SHP77 (cell line): ENCODE data around the gene AGBL1.

ENCODE experiments used
- DNase-seq, 2 experiments: peaks; one replicate each; lab custom pipeline; 2025; lab: John Stamatoyannopoulos, UW

AGBL1 gene

GRCh38 chr15:86714241-86714640 lies 634.6 kb downstream of the AGBL1 start:
- DNase-seq, result no peak

GRCh38 chr15:86725628-86726027 lies 646.0 kb downstream of the AGBL1 start:
- no peak for DNase-seq

DNA sequence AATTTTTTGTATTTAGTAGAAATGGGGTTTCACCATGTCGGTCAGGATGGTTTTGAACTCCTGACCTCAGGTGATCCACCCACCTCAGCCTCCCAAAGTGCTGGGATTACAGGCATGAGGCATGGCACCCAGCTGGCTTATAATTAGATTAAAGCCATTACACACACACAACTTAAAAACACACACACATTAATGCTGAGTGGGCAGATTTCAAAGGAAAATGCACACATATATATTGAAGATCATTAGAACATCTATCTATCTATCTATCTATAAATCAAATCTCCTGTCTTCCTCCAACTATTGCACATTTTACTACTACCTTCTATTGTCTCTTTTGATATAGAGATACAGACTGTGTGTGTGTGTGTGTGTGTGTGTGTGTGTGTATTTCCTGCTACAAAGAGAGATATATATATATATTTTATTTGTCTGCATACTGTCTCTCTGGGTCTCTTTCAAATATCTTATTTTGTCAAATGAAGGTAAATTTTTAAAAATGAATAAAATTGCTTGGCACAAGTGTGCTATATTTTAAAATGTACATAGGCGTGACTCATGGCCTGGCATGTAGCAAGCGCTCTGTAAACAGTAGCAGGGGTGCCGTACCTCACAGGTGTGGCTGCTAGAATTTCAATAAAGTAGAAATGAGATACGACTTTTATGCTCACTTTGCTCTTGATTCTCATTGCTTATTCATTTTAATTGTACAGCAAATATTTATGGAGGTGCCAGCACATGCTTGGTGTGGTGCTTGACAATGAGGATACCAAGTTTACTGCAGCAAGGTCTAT lies 655.8 kb downstream of the AGBL1 start:
- peak in 1 of 2 experiments; percentile 2 for DNase-seq

DNA sequence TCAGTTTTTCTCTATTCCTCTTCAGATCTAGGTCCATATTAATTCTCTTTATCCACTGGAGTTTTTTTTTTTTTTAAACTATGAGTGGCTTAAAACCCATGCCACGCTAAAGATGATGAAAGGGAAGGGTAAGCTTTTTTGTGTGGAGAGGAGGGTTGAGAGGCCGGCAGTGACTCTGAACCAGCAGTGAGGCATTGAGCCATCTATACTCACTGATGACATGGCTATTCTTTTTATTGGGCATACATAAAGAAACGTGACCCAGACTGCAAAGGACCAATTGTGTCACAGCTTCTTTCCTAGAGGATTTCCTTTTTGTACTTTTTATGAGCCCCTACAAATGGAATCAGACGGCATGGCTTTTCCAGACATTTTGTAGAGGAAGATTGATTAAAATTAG lies 662.2 kb downstream of the AGBL1 start:
- DNase-seq, result no peak

DNA sequence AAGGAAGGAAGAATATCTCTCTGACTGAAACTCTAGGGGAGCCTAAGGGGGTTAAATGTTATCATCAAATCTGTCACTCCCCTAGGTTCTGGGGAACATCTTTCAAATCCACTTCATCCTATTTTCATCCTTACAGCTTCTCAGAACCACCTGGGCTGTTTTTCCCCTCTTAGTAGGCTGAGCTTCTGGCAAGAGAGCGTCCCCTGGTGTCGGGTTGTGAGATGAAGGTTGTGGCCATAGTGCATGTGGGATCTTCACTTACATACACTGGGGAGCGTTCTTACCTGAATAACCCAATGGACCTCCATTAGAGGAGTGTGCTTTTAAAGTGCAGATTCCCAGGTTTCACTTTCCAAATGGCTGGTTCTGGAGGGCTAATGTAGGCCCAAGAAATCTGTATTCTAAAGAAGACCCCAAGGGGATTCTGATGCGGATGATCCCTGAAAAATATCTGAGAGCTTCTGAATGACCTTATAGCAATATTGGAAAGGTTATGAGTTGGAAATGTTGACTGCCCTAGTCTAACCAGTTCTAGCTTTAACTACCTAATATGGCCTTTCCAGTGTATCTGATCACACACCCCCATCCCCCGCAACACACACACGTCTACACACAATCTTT lies 663.7 kb downstream of the AGBL1 start:
- peak; percentile 50 to 58 for DNase-seq

DNA sequence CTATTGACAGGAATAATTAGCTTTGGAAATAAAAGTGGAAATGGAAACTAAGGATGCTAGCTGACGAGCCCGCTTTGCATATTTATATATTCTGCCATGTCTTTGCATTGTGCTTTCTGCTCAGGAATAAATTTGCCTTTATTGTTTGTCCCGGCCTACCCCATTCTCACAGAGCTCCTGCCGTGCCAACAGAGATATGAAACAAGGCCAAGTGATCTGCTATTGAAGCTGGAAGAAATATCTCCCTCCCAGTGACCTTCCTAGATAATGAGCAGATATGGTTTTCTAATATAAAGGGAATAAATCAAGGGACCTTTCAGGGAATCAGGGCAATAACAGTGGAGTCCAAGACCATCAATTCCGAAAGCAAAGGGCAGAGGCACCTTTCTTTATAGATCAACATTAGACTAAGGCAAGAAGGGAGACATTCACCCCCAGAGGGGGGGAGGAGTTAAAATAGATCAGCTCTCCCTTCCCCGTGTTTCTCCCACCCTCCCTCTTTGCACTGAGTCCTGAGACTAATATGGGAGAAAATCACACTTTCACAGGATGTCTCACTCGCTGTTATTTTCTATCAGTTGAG lies 664.6 kb downstream of the AGBL1 start:
- no peak for DNase-seq

GRCh38 chr15:86751116-86751515 lies 671.4 kb downstream of the AGBL1 start:
- DNase-seq, result no peak

GRCh38 chr15:86754846-86755245 lies 675.2 kb downstream of the AGBL1 start:
- DNase-seq, result no peak

- no peak for DNase-seq
Observed at GRCh38 chr15:86756688-86757087, 677.0 kb downstream of the AGBL1 start.

DNA sequence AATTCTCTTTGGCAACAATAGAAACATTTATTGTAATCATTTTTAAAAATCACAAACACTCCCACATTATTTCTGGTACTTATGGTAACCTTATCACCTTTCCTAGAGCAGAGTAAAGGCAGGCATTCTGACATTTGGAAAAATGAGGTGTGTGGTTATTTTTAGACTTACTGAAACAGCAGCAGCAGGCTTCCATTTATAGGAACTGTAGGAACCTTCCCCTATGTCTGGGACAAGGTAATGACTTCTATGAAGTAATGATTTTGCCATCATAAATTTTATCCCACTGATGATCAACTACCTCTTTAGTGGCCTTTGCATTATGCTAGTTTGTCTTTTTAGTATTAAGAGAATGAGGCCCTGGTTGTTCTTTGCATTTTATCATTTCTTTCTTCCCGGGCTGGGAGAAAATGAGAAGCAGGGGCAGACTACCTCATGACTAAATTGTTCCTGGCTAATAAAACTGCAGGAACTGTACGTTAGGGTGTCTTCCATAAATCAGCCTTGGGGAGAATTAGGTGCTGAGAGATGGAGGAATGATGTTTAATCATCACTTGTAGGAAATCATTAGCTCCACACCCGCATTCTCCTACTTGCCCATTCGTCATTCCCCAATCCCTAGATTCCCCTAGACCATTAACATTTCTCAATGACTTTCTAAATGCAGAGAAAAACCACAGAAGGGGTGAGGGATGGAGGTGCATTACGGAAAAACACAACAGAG lies 680.3 kb downstream of the AGBL1 start:
- DNase-seq, result no peak

- DNase-seq, result no peak
Observed at GRCh38 chr15:86762874-86763273, 683.2 kb downstream of the AGBL1 start.

DNA sequence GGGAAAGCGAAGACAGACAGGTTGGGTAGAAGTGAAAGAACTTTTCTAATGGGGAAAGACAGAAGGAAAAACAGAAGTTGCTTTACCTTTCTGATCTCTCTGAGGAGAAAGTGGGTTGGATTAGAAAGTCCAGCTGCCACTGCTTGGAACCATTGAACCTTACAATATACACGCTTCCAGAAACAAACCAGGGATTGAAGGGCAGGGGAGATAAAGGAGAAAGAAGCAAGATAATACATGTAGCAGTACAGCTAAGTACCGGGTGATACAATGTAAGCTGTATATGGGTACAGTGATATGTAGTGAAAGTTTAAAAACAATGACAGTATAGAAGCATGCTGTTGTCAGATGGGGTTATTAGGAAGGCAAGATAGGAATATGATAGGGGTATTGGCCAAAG lies 684.4 kb downstream of the AGBL1 start:
- no peak for DNase-seq

- DNase-seq, result no peak
Observed at GRCh38 chr15:86765281-86765680, 685.6 kb downstream of the AGBL1 start.

DNA sequence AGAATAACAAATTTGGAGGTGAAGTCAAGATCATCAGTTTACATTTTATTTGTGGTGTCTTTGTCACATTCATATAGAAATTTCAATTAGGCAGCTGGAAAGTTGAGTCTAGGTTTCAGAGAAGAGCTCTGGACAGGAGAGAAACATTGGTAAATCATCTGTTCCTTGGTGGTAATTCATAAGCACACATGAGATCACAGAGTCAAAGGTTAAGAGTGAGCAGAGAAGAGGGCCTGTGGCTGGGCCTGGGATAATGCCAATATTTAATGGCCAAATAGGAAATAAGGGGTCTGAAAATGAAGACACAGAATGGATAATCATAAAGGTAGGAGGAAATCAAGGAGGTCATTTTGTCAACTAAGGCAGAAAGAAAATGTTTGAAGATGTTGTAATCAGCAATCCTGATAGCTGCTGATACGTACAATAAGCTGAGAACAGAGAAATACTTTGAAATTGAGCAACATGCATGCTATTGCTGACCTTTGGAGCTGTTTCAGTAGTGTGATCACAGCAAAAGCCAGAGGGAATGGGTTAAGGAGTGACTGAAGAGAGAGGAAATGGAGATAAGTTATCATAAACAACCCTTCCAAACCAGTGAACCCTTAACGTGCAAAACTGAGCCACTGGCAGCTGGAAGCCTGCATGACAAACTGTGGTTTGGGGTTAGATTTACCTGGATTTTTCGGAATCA lies 692.8 kb downstream of the AGBL1 start:
- DNase-seq, result no peak

GRCh38 chr15:86773736-86774135 lies 694.1 kb downstream of the AGBL1 start:
- no peak for DNase-seq

- DNase-seq, result no peak
Observed at GRCh38 chr15:86776145-86776544, 696.5 kb downstream of the AGBL1 start.

DNA sequence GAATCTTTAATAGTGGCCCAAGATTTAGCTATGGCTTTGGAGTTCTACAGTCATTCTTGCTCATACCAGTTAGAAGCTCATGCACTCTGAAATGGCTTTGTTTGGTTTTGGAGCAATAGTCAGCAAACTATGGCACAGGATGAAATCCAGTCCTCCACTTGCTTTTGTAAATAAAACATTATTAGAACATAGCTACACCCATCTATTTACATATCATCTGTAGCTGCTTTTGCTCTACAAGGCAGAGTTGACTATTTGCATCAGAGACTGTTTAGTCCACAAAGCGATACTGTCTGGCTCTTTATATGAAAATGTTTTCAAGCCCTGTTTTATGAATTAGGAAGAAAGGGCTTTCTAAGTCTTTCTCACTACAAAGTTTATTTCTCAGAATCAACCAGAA lies 716.9 kb downstream of the AGBL1 start:
- no peak for DNase-seq

DNA sequence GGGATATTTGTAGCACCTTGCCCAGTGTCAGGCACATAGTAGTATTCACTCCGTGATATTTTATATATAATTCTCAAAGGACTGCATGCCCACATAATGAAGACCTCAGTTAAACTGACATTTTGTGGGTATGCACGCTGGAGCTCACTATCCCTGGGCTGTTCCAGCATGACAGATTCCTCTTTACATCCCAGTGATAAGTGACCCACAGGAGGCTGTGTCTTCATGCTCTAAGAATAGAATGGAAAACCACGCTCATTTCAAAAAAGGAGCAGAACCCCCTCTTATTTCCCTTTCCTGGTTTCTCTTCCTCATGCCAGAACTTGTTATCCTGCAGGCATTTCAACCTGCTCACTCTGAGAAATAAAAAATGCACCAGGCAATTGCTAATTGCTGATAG lies 717.5 kb downstream of the AGBL1 start:
- DNase-seq, result no peak

DNA sequence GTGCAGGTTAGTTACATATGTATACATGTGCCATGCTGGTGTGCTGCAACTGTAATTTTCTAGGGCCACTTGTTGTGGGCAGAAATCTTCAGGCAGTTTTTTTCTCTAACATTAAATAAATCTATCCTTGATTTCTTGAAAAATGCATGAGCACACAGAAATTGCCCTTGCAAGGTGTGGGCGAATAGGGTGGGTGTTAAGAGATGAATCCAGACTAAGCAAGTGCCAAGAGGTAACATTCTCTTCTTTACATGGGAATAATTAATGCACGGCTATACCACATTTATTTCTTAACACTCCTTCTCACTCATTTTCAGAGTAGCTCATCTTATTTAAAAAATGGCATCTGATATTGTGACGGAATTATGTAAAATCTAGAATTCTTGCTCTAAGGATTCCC lies 719.6 kb downstream of the AGBL1 start:
- DNase-seq, result no peak

DNA sequence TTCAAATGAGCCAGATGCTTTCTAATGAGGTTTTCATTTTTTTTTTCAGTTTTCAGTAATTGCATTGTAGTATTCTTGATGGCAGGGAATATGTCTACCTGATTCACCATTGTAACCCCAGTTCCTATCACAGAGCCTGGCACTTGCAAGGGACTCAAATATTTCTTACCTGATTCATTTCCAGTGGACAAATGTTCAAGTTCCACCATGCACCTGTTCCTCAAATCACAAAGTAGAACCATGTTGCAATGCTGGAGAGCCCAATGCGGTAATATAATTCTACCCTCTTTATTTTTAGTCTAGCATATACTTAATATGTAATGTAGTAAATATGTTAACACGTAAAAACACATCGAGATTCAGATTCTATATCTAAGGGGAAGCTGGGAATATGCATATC lies 722.6 kb downstream of the AGBL1 start:
- no peak for DNase-seq

DNA sequence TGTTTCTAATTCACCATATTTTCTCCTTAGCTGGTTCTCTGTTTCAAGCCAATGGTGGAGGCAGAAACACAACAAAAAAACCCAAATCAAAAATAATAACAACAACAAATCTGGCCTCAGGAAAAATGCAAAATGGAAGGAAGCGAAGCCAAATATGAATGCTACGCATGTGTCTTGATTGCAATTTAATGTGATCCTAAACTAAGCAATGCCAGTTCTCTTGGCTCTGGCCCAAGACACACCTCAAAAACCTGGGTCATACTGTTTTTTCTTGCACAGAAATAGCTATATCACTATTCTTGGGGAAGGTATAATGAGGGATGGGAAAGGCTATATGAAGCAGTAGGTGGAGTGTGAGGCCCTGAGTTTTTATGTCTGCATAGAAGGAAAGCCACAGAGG lies 724.7 kb downstream of the AGBL1 start:
- DNase-seq, result no peak

- no peak for DNase-seq
Observed at GRCh38 chr15:86810329-86810728, 730.7 kb downstream of the AGBL1 start.
